ENCODE results near the gene TBC1D5. TPM values are rescaled to one million over a fixed set of nuclear protein-coding genes. Genes with fewer than 3 reads are reported as not detected.

Gene TBC1D5
- total RNA-seq, 1 experiment from 2014 or later, result 30.4 TPM

DNA sequence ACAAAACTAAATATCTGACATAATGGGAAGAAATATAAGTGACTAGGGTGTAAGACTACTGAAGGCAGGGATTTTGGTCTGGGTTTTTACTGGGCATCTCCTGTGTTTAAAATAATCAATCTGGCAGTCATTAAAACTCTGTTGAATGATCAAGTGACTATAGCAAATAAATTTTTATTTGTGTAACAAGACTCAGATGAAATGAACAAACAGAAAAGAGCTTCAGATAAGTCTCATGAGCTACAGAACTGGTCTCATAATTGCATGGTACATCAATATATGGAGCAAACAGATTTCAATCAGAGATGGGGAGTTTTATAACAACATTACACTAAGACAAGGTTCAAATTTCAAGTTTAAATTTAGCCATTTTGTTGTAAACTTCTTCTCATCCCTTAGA lies 485.2 kb downstream of the TBC1D5 start:
- DNase-seq (ENCODE audit: low read depth, low spot score), result no peak
- Histone ChIP-seq H3K9me3 (ENCODE audit: control insufficient read depth, insufficient read depth, low read depth, low read length) (no peaks in the 10 kb centered on the region), H3K36me3 (ENCODE audit: control insufficient read depth, insufficient read depth, low read length) (no peaks in the 10 kb centered on the region), H3K27me3 (ENCODE audit: control insufficient read depth, insufficient read depth, low read length) (no peaks in the 10 kb centered on the region), H3K27ac (ENCODE audit: low read length) (no peak overlapping the region), H3K4me1 (ENCODE audit: control insufficient read depth, insufficient read depth, low read length) (no peaks in the 10 kb centered on the region), H3K4me3 (ENCODE audit: low read depth in 2 of 2, low read length in 2 of 2) (no peak overlapping the region)
- no peak for TF ChIP-seq TCF7L2 (IDR thresholded peaks at IDR 0.05; ENCODE audit: low read depth, low read length)
- TF ChIP-seq SIN3A (IDR thresholded peaks at IDR 0.05; ENCODE audit: borderline replicate concordance, insufficient read depth, low read depth, low read length), result no peak
- TF ChIP-seq POLR2AphosphoS5 (IDR thresholded peaks at IDR 0.05; ENCODE audit: low read depth, low read length), result no peak
- TF ChIP-seq, protein P1, sequence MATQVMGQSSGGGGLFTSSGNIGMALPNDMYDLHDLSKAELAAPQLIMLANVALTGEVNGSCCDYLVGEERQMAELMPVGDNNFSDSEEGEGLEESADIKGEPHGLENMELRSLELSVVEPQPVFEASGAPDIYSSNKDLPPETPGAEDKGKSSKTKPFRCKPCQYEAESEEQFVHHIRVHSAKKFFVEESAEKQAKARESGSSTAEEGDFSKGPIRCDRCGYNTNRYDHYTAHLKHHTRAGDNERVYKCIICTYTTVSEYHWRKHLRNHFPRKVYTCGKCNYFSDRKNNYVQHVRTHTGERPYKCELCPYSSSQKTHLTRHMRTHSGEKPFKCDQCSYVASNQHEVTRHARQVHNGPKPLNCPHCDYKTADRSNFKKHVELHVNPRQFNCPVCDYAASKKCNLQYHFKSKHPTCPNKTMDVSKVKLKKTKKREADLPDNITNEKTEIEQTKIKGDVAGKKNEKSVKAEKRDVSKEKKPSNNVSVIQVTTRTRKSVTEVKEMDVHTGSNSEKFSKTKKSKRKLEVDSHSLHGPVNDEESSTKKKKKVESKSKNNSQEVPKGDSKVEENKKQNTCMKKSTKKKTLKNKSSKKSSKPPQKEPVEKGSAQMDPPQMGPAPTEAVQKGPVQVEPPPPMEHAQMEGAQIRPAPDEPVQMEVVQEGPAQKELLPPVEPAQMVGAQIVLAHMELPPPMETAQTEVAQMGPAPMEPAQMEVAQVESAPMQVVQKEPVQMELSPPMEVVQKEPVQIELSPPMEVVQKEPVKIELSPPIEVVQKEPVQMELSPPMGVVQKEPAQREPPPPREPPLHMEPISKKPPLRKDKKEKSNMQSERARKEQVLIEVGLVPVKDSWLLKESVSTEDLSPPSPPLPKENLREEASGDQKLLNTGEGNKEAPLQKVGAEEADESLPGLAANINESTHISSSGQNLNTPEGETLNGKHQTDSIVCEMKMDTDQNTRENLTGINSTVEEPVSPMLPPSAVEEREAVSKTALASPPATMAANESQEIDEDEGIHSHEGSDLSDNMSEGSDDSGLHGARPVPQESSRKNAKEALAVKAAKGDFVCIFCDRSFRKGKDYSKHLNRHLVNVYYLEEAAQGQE (IDR thresholded peaks at IDR 0.05; ENCODE audit: insufficient read depth in 1 of 2, low read depth in 2 of 2, low read length in 1 of 2), result no peak
- TF ChIP-seq, protein P2, sequence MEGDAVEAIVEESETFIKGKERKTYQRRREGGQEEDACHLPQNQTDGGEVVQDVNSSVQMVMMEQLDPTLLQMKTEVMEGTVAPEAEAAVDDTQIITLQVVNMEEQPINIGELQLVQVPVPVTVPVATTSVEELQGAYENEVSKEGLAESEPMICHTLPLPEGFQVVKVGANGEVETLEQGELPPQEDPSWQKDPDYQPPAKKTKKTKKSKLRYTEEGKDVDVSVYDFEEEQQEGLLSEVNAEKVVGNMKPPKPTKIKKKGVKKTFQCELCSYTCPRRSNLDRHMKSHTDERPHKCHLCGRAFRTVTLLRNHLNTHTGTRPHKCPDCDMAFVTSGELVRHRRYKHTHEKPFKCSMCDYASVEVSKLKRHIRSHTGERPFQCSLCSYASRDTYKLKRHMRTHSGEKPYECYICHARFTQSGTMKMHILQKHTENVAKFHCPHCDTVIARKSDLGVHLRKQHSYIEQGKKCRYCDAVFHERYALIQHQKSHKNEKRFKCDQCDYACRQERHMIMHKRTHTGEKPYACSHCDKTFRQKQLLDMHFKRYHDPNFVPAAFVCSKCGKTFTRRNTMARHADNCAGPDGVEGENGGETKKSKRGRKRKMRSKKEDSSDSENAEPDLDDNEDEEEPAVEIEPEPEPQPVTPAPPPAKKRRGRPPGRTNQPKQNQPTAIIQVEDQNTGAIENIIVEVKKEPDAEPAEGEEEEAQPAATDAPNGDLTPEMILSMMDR (IDR thresholded peaks at IDR 0.05), result no peak
- ChIA-PET POLR2A (no interaction called here), CTCF (no interaction called here)
- no TSS peak for BruUV-seq (replicated peaks)
- in situ Hi-C loops (cut with HindIII; ENCODE audit: low pct_unique_long_range_greater_than_20kb, low sequenced_read_pairs), result no loop called here
- intact Hi-C loops (cut with micrococcal nuclease; ENCODE audit: unreplicated experiment), result no loop called here
- ATAC-seq, result no peak

- ChIA-PET CTCF (no interaction called here), POLR2A (no interaction called here)
- ATAC-seq, result no peak
- DNase-seq (ENCODE audit: low read depth, low spot score), result no peak
- no peaks in the 10 kb centered on the region for H3K36me3 ChIP-seq (ENCODE audit: control insufficient read depth, insufficient read depth, low read length)
- no peaks in the 10 kb centered on the region for H3K4me1 ChIP-seq (ENCODE audit: control insufficient read depth, insufficient read depth, low read length)
- H3K27ac ChIP-seq (ENCODE audit: low read length), result no peak overlapping the region
- intact Hi-C loops (cut with micrococcal nuclease; ENCODE audit: unreplicated experiment), result no loop called here
- TF ChIP-seq, protein P1 (IDR thresholded peaks at IDR 0.05; ENCODE audit: insufficient read depth in 1 of 2, low read depth in 2 of 2, low read length in 1 of 2), result no peak
- TF ChIP-seq, protein P2 (IDR thresholded peaks at IDR 0.05), result no peak
- no peak for TF ChIP-seq TCF7L2 (IDR thresholded peaks at IDR 0.05; ENCODE audit: low read depth, low read length)
- TF ChIP-seq SIN3A (IDR thresholded peaks at IDR 0.05; ENCODE audit: borderline replicate concordance, insufficient read depth, low read depth, low read length), result no peak
- TF ChIP-seq POLR2AphosphoS5 (IDR thresholded peaks at IDR 0.05; ENCODE audit: low read depth, low read length), result no peak
- in situ Hi-C loops (cut with HindIII; ENCODE audit: low pct_unique_long_range_greater_than_20kb, low sequenced_read_pairs), result no loop called here
- no peak overlapping the region for H3K4me3 ChIP-seq (ENCODE audit: low read depth in 2 of 2, low read length in 2 of 2)
- no peaks in the 10 kb centered on the region for H3K27me3 ChIP-seq (ENCODE audit: control insufficient read depth, insufficient read depth, low read length)
- no TSS peak for BruUV-seq (replicated peaks)
- H3K9me3 ChIP-seq (ENCODE audit: control insufficient read depth, insufficient read depth, low read depth, low read length), result no peaks in the 10 kb centered on the region
These were observed 498.8 kb downstream of the TBC1D5 start for GRCh38 chr3:17243621-17244020.

All from Panc1 (cell line).